T-helper 1 cell treated with Interleukin-12 subunit alpha and Interleukin-12 subunit beta and Interleukin-4 antibody, amounts not matched to agents 30 ng/mL and 1 ng/mL, for 36 hours (primary cell): Measurements from ENCODE around the gene ZCCHC24. TPM values are rescaled to one million over a fixed set of nuclear protein-coding genes. Genes with fewer than 3 reads are reported as not detected.

Experiments
- intact Hi-C: fragments of 100-400 bp; cut with micrococcal nuclease; formaldehyde crosslinking; loops from one replicate; pipeline ENCODE4 v1.15.1; 2024
- total RNA-seq: library from RNA; stranded (reverse); gene quantifications from 2 replicates; pipeline ENCODE4 v1.2.3, GENCODE V29; 2022

Gene ZCCHC24
- total RNA-seq, 1 donor from 2014 or later, result 0.74 TPM

DNA sequence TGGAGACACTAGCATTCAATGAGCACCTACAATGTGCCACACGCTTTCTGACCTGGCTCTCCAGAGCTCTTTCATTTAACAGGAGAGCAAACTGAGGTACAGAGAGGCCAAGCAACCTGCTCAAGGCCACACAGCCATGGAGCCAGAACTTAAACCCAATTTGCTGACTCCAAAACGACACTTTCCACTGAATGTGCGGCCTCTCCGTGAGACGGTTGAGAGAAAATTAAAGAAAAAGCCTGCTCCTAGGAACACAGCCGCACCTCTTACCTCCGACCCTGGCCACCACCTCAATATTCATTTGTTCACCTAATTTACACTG, 42.8 kb downstream of the ZCCHC24 start:
- intact Hi-C loops, result loop anchor here (5.0 kb wide), 1 partner anchor 85 kb away; no protein-coding TSS in a partner anchor

DNA sequence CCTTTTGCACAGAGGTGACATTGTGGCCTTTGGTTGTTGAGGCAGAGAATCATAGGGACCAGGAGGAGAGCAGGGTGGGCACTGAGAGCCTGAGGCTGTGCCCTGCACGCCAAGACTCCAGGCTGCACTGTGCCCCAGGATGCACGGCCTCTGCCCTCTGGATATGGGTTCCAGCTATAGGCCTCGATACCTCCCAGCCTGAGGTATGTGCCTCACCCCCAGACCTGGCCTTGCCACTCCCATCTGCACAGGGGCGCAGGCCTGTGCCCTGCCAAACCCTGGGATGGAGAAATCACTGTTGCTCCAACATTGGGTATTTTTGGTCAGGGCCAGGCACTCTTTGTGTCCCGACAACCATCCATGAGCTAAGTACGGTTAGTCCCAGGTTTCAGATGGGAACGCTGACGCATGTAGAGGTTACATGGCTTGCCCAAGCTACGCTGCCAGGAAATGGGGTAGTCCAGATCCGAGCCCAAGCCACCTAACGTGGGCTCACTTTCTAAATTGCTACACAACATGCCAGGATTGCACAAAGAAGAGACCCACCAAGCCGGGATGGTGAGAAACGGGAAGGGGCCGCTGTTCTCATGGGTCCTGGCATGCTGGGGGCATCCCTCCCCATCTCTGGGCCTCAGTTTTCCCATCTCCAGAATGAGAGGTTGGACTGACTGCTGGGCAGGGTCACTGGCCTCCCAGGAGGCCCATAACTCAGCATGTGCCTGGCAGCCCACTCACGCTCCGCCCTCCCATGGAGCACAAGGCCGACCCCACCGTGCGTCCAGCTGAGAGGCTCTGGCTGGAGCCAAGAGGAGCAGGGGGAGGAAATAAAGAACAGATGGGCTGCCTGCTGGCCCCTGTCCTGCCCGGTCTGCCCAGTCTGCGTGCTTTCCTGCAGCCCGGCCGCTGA, 44.2 kb downstream of the ZCCHC24 start:
- intact Hi-C loops, result loop anchor here (5.0 kb wide), 1 partner anchor 86 kb away; no protein-coding TSS in a partner anchor

DNA sequence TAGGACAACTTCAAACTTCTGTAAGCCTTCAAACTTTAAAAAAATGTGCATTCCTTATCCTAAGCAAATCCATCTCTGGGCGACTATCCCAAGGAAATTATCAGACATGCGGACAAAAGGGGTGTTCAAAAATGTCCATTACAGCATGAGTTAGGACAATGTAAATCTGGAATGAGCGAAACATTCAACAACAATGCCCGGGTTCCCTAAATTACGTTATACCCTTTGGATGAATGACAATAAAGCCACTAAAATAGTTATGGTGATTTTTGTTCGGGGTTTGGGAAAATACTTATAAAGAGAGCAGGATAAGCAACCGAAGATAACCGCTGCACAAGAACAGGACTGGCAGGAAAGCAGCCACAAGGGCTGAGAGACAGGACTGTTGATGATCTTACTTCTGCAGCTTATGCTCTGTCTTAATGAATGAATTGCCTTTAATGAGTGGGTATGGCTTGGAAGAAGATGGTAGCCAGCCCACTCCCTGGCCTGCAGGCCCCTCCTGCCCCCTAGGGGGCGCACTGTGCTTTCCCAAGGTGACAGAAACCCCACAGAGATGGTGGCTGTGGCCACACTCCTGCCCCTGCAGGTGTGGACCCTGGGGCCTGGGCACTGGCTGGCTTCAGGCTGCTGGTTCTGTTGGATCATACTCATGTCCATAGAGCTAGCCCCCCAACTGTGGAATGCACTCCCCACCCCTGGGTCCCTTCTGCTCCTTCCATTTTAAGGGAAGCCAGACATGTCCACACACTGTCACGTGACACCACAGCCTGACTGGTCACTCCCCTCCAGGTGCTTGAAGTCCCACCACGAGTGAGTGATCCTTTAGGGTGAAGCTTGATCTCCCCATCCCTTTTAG, 45.0 kb downstream of the ZCCHC24 start:
- intact Hi-C loops, result loop anchor here (1.0 to 5.0 kb wide), 2 partner anchors 67 to 87 kb away; no protein-coding TSS in a partner anchor

DNA sequence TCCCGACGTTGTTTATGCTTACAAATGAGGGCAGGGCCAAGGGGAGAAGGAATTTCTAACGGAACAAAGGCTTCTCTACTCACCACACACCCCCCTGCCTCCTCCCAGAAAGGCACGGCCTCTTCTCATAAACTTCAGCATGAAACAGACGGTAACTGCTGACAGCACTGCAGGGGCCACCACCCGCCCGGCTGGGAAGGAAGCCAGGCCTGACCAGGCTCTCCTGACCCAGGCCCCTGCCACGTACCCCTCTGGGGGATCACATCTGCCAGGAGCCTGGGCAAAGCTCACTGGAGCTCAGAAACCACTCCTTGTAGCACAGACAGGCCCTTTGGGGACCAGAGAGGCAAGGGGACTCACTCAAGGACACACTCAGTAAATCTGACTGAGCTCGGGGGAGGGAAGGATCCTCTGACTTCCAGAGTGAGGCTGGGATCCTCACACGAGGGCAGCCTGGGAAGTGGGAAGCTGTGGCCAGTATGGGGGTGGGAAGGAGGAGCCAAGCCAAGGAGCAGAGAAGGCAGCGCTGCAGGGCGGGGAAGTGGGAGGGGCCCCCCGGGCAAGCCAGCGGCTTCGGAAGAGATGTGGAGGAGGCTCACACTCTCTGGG, 46.1 kb downstream of the ZCCHC24 start:
- intact Hi-C loops, result no loop called here

DNA sequence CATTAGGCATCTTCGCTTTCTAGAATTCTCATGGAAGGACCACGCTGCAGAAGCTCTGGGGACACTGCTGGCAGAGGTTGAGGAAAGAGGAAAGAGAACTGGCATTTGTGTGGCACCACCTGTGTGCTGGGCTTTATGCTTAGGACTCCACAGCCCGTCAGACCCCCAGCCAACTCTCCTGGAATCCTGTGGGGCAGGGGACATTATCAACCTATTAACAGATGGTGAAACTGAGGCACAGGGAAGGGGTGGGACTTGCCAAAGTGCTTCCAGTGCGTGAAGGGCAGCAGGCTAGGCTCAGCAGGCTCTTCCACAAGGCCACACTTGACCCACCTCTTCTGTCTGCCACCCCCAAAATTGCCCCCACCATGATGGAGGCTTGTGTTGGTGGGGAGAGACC, 46.8 kb downstream of the ZCCHC24 start:
- intact Hi-C loops, result no loop called here

DNA sequence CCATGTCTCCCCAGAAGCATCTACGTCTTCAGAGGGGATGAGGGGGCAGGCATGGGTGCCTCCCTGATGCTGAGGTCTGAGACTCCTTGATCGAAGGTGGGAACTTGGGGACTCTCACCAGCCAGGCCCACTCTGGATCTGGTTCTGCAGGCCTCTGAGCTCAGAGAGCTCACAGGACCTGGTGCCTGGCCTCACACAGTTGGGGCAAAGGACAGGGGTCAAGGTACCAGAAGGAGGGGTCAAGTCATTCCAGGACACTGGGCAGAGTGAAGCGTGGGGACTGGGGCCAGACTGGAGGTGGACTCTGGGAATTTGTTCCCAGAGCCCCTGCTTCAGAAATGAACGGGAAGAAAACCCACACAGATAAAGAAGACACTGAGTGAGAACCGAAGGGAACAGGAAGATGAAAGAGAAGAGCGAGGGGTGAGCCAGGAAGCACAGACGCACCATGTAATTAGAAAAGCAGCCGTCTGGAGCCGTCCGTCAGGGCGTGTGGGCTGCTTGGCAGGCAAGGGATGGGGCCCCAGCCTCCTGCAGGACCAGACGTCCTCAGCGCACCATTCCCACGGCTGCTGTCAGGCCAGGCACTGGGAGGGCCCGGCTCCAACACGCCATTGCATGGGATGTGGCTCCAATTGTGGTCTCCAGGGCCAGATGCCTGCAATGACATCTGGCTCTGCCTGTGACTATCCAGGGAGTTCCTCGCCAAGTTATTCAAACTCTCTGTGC, 47.7 kb downstream of the ZCCHC24 start:
- intact Hi-C loops, result no loop called here

DNA sequence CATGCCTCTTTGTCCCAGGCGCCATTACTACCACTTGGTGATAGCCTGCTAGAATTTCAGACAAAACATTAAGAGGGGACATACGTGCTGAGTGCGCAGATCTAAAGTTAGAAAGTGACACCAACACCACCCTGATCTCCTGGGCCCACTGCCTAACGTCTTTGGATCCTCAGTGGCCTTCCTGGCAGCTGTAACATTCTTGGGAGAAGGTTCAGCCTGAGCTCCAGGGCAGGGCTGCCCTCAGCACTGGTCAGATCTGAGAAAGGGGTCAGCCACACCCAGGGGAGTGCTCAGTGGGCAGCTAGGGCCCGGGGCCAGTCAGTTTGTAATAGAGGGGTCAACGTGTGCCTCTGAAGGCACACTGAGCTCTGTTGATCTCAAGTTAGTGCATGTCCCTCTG, 48.4 kb downstream of the ZCCHC24 start:
- intact Hi-C loops, result no loop called here

DNA sequence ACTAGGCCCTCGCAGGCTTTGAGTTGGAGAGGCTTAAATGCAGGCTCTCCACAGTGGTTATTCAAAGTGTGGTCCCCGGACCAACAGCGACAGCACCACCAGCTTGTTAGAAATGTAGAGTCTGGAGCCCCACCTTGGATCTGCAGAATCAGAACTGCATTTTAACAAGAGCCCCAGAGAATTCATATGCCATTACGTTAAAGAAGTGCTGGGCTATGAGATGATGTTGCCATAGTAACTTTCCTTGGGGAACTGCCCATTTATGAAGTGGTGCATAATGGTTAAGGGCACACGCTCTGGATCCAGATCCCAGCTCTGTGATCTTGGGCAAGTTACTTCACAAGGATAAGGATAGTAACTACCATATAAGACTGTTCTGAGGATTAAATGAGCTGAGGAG, 48.9 kb downstream of the ZCCHC24 start:
- intact Hi-C loops, result no loop called here

DNA sequence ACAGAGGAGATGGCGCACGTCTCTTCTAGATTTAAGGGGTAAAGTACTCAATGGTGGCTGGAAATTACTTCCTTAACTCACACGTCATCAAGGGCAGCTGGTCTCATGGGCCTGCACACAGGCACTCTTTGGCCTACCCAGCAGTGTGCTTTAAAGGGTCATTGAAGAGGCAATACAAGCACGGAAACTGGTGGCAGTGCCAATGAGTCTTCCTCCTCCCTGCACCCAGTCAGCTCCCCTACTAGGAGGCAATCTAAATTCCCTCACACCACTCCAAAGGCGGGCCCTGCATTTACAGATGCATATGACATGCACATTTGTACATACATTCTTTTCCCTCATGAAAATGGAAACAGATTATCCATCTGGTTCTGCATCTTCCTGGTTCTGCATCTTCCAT, 50.8 kb downstream of the ZCCHC24 start:
- intact Hi-C loops, result no loop called here

DNA sequence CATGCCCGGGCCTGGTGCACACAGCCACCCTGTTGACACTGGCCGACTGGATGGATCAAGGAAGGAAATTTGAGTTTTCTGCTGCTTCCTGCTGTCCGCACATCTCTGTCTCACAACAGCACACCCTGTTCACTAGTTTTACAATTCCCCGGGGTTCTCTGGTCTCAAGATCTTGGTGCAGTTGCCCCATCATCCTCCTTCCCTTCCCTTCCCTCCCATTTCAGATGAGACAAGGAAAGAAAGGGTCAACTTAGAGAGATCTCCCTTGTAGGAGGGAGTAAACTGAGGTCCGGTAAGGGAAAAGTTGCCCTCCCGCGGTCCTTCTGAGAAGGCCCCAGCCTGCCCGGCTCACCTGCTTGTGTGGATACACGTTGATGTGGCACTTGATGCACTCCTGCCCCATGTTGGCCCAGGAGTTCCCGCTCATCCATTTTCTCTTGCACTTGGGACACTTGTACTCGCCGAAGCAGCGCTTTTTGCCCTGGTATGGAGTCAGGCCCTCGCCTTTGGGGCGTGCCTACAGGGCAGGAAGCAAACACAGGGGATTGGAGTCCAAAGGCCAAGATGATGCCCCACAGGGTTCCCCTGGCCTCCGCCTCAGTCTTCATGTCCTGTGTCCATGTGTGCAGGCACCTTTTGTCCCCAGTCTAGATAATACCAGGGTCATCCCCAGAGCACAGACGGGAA, 51.4 kb downstream of the ZCCHC24 start:
- intact Hi-C loops, result no loop called here

DNA sequence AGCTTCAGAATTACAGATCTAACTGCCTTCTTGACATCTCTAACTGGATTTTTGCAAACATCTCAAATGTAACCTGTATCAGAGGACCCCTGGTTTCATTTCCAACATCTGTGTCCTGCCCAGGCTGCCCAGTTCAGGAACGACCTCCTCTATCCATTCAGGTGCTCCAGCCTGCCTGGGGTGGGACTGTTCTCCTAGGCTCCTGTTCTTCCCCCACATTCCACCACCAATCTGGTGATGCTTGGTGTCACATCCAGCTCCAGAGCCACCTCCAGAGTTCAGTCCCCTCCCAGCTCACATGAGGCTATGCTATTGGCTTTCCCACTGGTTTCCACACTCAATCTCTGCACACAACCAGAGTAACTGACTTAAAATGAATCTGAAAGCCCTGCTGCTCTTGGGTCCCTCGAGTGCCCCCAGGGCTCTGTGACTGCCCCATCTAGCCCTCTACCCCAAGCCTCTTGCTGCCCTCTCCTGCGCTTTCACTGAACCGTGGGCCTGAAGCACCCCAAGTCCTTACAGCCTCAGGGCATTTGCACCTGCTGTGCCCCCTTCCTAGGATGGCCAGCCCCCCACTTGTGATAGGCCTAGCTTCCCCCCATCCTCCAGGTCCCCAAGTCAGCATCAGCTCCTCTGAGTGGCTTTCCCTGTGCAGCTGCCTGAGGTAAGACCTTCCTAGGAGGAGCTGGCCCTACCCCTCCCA, 52.1 kb downstream of the ZCCHC24 start:
- intact Hi-C loops, result no loop called here

DNA sequence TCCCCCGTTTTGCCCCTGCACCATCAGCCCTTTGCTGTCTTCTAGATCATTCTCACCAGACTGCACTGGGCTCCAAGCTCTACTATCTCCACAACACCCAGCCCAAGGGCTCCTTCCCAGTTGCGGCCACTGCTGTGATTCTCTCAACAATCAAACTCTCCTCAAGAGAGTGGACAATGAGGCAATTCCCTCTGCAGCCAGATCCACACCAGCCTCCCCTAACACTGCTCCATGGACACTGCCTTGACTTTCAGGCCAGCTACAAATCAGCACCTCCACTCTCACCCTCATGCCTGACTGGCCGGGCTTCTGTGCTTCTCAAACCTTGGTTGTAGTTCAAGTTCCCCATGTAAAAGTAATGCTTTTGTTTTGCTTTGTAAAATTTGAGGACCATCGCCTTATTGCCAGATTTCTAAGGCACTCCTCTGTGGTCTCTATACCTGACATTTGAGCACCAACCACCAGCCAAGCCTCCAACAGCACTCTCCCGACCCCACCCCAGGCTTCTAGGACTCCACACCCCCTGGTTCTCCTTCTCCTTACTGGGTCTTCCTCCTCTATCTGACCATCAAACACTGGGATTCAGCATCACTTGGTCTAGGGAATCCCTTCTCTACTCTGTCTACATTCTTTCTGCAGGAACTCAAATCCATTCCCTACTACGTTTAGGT, 52.8 kb downstream of the ZCCHC24 start:
- intact Hi-C loops, result no loop called here

DNA sequence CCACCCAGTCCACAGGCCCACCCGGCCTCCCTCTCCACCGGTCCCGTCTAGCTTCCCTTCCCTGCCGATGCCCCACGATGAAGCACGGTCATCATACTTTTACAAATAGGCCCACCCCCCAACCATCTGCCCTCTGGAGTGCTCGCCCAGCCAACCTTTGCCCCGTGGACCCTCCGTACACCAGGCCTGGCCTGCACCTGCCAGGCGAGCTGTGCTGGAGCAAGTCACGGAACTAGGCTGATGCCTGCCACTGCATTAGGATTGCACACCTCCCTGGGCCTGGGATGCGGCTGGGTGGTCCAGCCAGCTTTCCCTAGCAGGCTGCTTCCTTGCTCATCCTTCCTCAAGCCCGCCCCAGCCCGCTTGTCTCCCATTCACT, 53.4 kb downstream of the ZCCHC24 start:
- intact Hi-C loops, result no loop called here

DNA sequence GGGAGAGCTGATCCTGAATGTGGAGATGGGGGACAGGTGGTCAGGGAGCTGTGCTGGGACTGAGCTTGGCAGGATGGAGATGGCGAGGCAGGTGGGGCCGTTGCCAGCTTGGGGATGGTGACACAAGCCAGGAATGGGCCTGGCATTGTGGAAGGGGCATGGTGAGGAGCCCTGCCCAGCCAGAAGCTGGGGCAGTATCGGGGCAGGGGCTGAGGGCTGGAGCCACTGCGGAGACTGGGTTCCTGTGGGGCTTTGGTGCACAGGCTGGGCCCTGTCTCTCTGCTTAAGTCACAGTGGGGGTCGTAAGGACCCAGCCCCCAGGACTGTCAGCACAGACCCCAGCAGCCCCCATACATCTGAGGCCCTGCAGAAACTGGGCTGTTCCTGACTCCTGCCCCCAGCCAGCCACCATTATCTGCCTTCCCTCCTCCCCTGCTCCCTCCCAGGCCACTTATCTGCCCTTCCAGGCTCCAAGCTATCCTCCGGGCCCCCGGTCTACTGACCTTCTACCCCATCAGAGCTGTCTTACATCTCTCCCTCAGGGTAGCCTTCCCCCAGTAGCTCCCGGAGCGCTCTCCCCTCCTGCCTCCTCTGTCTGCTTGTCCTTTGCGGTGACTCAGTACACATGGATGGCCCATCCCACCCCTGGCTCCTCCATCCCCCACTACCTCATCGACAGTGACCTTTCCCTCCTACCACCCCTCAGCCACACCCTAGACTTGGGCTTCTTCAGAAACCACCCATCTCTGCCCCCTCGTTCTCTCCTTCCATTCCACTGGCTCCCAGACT, 54.0 kb downstream of the ZCCHC24 start:
- intact Hi-C loops, result no loop called here

DNA sequence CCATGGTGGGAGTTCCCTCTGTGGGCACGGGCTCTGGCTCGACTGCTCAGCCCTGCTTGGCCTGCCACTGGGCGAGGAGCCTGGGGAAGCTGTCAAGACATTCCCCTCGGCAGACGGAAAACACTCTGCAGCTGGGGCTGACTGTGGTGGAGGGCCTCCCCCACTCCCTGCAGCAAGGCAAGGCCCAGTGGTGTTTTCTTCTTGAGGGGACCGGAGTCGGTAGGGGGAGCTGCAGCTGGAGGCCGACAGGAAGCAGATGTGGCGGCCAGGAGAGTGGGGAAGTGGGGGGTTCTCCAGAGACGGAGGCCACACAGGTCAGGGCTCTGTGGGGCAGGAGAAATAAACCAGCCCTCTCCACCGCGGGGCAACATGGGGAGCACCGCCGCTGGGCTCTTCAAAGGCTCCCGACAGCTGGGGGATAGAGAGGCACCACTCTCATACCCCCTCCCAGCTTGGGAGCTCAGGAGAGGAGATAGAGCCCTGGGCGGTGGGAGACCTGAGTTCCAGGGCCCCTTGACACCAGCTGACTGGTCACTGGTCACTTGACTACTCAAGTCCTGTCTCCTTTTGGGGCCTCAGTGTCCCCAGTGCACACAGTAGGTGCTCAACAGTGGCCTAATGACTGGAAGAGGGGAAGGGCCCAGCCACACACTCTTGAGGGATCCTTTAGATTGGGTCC, 54.7 kb downstream of the ZCCHC24 start:
- intact Hi-C loops, result no loop called here

DNA sequence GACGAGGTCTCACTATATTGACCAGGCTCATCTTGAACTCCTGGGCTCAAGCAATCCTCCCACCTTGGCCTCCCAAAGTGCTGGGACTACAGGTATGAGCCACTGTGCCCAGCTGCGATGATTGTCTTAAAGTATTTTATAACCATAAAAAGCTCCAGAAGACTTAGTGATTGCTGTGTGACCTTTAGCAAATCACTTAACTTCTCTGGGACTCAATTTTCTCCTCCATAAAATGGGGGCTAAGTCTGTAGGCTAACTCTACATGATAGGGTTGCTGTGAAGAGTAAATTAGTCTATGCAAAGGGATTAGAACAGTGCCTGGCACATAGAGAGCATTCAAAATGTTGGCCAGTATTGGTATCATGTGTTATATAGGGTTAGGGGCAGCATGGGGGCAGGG, 55.4 kb downstream of the ZCCHC24 start:
- intact Hi-C loops, result no loop called here

DNA sequence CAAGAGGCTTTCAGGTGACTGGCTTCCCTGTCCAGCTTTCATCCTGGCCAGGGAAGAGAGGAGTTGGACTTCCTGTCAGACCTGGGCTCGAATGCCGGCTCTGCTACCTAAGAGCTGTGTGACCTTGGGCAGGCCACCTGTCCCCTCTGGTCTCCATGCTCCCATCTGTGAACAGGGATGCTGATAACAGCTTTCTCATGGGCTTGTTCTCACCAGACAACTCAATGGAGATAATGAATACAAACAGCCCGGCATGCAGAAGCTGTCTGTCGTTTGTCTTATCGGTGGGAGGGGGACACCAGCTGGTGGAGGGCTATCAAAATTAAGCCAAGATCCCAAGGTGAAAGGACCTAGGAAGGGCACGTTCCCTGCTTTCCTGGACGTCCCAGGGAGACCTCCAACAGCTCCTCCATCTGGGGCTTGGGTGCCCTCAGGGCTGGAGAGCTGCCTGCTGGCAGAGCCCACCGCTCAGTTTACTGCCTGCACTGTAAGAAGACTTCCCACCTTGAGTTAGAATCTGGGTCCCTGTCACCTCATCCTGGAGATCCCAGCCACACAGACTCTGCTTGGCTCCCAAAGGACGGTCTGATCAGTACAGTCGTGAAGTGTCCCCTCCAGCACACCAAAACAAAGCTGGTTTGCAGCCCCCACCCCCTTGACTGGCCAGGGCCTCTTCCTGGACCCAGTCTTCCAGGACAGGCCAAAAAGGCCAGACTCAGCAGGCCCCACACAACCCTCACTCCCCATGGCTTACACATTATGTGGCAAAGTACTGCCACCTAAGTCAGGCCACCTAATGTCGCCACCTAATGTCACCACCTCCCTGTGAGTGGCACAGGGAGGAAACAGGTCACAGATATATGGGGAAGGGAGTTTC, 57.2 kb downstream of the ZCCHC24 start:
- intact Hi-C loops, result no loop called here
